Trophoblast cell (in vitro differentiated cells and primary cell): ENCODE measurements around the gene FBLN5.
"Not testable (repeated sequence)": the region's sequence is repeated elsewhere in the genome, so short reads cannot be mapped to it uniquely, and the experiment has no call there.

Experiments
- DNase-seq, 2 donors: peaks; one replicate each; pipeline ENCODE4 v3.0.0-alpha.2; 2016
- H2AFZ ChIP-seq: 2 replicates; pipeline ENCODE4 v1.6.1; 2013; ENCODE audit warnings: low read length, moderate library complexity, mild to moderate bottlenecking; ENCODE audit not compliant: insufficient read depth, poor library complexity
- H2AK5ac ChIP-seq: 2 replicates; pipeline ENCODE4 v1.6.1; 2013; ENCODE audit warnings: mild to moderate bottlenecking, low read length
- H2BK120ac ChIP-seq: 2 replicates; pipeline ENCODE4 v1.6.1; 2013; ENCODE audit warnings: low read length, mild to moderate bottlenecking, moderate library complexity; ENCODE audit not compliant: insufficient read depth, poor library complexity
- H2BK12ac ChIP-seq: 2 replicates; pipeline ENCODE4 v1.6.1; 2013; ENCODE audit warnings: mild to moderate bottlenecking, low read length, moderate library complexity
- H2BK5ac ChIP-seq: 2 replicates; pipeline ENCODE4 v1.6.1; 2013; ENCODE audit warnings: low read length, low read depth, moderate library complexity, mild to moderate bottlenecking; ENCODE audit not compliant: poor library complexity
- H3K14ac ChIP-seq: 2 replicates; pipeline ENCODE4 v1.6.1; 2013; ENCODE audit warnings: mild to moderate bottlenecking, low read length
- H3K18ac ChIP-seq: 2 replicates; pipeline ENCODE4 v1.6.1; 2013; ENCODE audit warnings: mild to moderate bottlenecking, low read length
- H3K23ac ChIP-seq: 2 replicates; pipeline ENCODE4 v1.6.1; 2013; ENCODE audit warnings: low read length
- H3K27ac ChIP-seq: 2 replicates; pipeline ENCODE4 v1.5.1; 2013; ENCODE audit warnings: low read depth, mild to moderate bottlenecking, inconsistent platforms, low read length, moderate library complexity
- H3K27me3 ChIP-seq: 2 replicates; pipeline ENCODE4 v1.6.1; 2013; ENCODE audit warnings: inconsistent platforms, mild to moderate bottlenecking, low read length, moderate library complexity; ENCODE audit not compliant: insufficient read depth
- H3K36me3 ChIP-seq, 2 experiments: 1 replicate in 1 of 2; 2 replicates in 1 of 2; pipeline ENCODE4 v1.6.1; 2013; ENCODE audit warnings: low read length in 2 of 2, mild to moderate bottlenecking in 2 of 2, moderate library complexity in 1 of 2; ENCODE audit not compliant: insufficient read depth in 2 of 2, control insufficient read depth in 1 of 2
- H3K4ac ChIP-seq: 2 replicates; pipeline ENCODE4 v1.6.1; 2013; ENCODE audit warnings: low read depth, mild to moderate bottlenecking, low read length, moderate library complexity
- H3K4me1 ChIP-seq, 2 experiments: 1 replicate in 1 of 2; 2 replicates in 1 of 2; pipeline ENCODE4 v1.6.1; 2013; ENCODE audit warnings: low read length in 2 of 2, mild to moderate bottlenecking in 2 of 2, moderate library complexity in 1 of 2; ENCODE audit not compliant: insufficient read depth in 2 of 2, control insufficient read depth in 1 of 2
- H3K4me2 ChIP-seq: 2 replicates; pipeline ENCODE4 v1.6.1; 2013; ENCODE audit warnings: inconsistent platforms, mild to moderate bottlenecking, low read length, moderate library complexity
- H3K4me3 ChIP-seq: 2 replicates; pipeline ENCODE4 v1.5.1; 2013; ENCODE audit warnings: mild to moderate bottlenecking, low read depth, low read length, inconsistent platforms
- H3K79me1 ChIP-seq: one replicate; pipeline ENCODE4 v1.6.1; 2013; ENCODE audit warnings: low read length
- H3K79me2 ChIP-seq: 2 replicates; pipeline ENCODE4 v1.6.1; 2013; ENCODE audit warnings: low read length, mild to moderate bottlenecking; ENCODE audit not compliant: control insufficient read depth, insufficient read depth, poor library complexity
- H3K9ac ChIP-seq: 2 replicates; pipeline ENCODE4 v1.6.1; 2013; ENCODE audit warnings: mild to moderate bottlenecking, low read length
- H3K9me3 ChIP-seq: 2 replicates; pipeline ENCODE4 v1.6.1; 2013; ENCODE audit warnings: low read depth, mild to moderate bottlenecking, control low read depth, inconsistent platforms, low read length; ENCODE audit not compliant: insufficient read depth
- H4K12ac ChIP-seq: 2 replicates; pipeline ENCODE4 v1.6.1; 2013; ENCODE audit warnings: low read depth, mild to moderate bottlenecking, low read length, moderate library complexity
- H4K8ac ChIP-seq: 2 replicates; pipeline ENCODE4 v1.6.1; 2013; ENCODE audit warnings: low read depth, mild to moderate bottlenecking, low read length, moderate library complexity
- H4K91ac ChIP-seq: one replicate; pipeline ENCODE4 v1.6.1; 2013; ENCODE audit warnings: low read depth, mild to moderate bottlenecking, low read length, moderate library complexity
- WGBS: extraction: QIAGEN DNeasy Blood & Tissue Kit; methylation state at CpG from one replicate; pipeline ENCODE4 v1.1.7; 2013; ENCODE audit warnings: missing lambda C conversion rate; ENCODE audit not compliant: insufficient read length, insufficient coverage; ENCODE audit errors: extremely low coverage; 5-methylcytosine and 5-hydroxymethylcytosine counted together

The FBLN5 gene

DNA sequence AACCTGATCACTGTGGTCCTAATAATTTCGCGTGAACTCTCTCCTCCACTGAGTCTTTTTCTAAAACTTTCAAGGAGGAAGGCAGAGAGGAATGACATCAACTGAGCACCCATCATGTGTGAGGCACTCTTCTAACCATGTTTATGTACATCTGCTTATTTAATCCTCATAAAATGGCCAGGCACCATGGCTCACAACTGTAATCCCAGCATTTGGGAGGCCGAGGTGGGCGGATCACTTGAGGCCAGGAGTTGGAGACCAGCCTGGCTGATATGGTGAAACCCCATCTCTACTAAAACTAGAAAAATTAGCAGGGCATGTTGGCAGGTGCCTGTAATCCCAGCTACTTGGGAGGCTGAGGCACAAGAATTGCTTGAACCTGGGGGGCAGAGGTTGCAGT lies 76.1 kb downstream of the FBLN5 start:
- H2AK5ac ChIP-seq, DNase-seq, H3K14ac ChIP-seq, H3K4me2 ChIP-seq, H4K12ac ChIP-seq, H3K23ac ChIP-seq, H3K36me3 ChIP-seq, H3K9me3 ChIP-seq, H4K91ac ChIP-seq, H3K79me2 ChIP-seq, H3K4ac ChIP-seq, H3K4me3 ChIP-seq, H3K27ac ChIP-seq, H2BK120ac ChIP-seq, H2BK5ac ChIP-seq, H3K18ac ChIP-seq, H3K79me1 ChIP-seq, H2BK12ac ChIP-seq, H3K27me3 ChIP-seq, H3K9ac ChIP-seq, H4K8ac ChIP-seq, H2AFZ ChIP-seq, H3K4me1 ChIP-seq: not testable (repeated sequence)
- WGBS = no CpG with 5 or more reads among the region's 4 CpGs

DNA sequence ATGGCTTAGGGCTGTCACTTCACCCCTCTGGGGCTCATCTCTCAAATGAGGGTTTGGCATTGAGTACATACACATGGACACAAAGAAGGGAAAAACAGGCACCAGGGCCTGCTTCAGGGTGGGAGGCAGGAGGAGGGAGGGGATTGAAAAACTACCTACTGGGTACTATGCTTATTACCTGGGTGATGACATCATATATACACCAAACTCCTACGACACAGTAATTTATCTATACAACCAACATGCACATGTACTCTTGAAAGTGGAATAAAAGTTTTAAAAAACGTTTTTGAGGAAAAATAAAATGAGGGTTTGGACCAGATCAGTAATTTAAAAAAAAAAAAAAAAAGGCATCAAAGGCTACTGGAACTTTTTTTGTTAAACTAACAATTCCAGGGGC lies 76.6 kb downstream of the FBLN5 start:
- H3K4me1 ChIP-seq = peaks cover 0 to 5% of the 10 kb centered on the region in 2 experiments
- no peak overlapping the region for H4K8ac ChIP-seq
- H3K14ac ChIP-seq = no peak overlapping the region
- no peak overlapping the region for H3K4me3 ChIP-seq
- H2BK120ac ChIP-seq = no peak overlapping the region
- H2BK12ac ChIP-seq = no peak overlapping the region
- H3K27me3 ChIP-seq = no peaks in the 10 kb centered on the region
- H3K79me1 ChIP-seq = no peaks in the 10 kb centered on the region
- no peak overlapping the region for H2BK5ac ChIP-seq
- no peak overlapping the region for H3K4me2 ChIP-seq
- H2AK5ac ChIP-seq = no peak overlapping the region
- H3K9me3 ChIP-seq = peaks cover 10% of the 10 kb centered on the region
- no peak overlapping the region for H3K9ac ChIP-seq
- no peak overlapping the region for H2AFZ ChIP-seq
- H3K27ac ChIP-seq = no peak overlapping the region
- H3K4ac ChIP-seq = no peak overlapping the region
- H3K36me3 ChIP-seq = peaks cover 2 to 4% of the 10 kb centered on the region in 2 experiments
- no peak overlapping the region for H3K18ac ChIP-seq
- no peak for DNase-seq
- H4K91ac ChIP-seq = no peak overlapping the region
- WGBS = no CpG with 5 or more reads among the region's 2 CpGs
- no peak overlapping the region for H4K12ac ChIP-seq
- no peaks in the 10 kb centered on the region for H3K79me2 ChIP-seq
- H3K23ac ChIP-seq = no peak overlapping the region

DNA sequence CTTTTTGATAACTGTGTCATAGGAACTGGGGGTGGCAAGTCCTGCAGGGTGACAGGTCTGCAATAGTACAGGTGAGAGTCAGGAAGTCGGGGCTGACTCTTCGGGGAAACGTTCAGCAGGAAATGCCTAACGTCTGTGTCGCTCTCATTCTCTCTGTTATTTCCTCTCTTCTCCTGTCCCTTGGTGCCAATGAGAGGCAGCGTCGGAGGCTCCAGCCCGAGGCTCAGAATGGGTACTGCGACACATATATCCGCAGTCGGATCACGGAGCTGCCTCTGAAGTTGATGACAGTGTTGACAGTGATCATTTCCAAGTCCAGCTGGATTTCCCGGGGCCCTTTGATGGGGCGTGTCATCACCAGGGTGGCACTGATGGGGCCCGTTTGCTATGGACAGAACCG lies 77.5 kb downstream of the FBLN5 start:
- Histone ChIP-seq H3K4me1 (peaks cover 0 to 5% of the 10 kb centered on the region in 2 experiments), H3K14ac (no peak overlapping the region), H3K79me1 (no peaks in the 10 kb centered on the region), H3K9ac (no peak overlapping the region), H3K27ac (no peak overlapping the region), H3K9me3 (peaks cover 10% of the 10 kb centered on the region), H2BK5ac (no peak overlapping the region), H4K12ac (no peak overlapping the region), H3K23ac (no peak overlapping the region), H3K4me2 (no peak overlapping the region), H2AFZ (no peak overlapping the region), H3K4ac (no peak overlapping the region), H2AK5ac (no peak overlapping the region), H3K36me3 (peaks cover 2 to 4% of the 10 kb centered on the region in 2 experiments), H3K79me2 (no peaks in the 10 kb centered on the region), H3K27me3 (no peaks in the 10 kb centered on the region), H4K91ac (peak overlapping the region; percentile 24), H2BK120ac (no peak overlapping the region), H3K4me3 (no peak overlapping the region), H3K18ac (no peak overlapping the region), H2BK12ac (no peak overlapping the region), H4K8ac (no peak overlapping the region)
- DNase-seq = no peak
- no CpG with 5 or more reads among the region's 16 CpGs for whole genome bisulfite sequencing

DNA sequence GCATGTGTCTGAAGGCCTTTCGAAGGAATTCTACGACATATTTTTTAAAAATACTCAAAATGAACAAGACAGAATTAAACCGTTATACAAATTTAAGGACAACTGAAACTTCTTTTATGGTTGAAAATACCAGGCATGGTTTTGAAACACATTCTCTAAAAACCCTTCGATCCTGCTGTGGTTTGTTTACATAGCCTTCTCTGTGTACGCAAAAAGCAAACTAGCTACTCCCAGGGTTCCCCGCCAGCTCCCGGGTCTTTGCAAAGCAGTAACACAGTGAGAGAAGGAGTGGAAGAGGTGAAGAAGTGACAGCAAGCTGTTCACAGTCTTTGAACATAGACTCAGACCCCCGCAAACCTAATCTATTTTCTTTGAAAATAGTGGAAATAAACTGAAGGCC lies 77.9 kb downstream of the FBLN5 start:
- H3K9ac ChIP-seq = no peak overlapping the region
- H3K4ac ChIP-seq = no peak overlapping the region
- no peak overlapping the region for H3K18ac ChIP-seq
- no peak overlapping the region for H3K14ac ChIP-seq
- H3K79me2 ChIP-seq = no peaks in the 10 kb centered on the region
- H4K8ac ChIP-seq = no peak overlapping the region
- no peak overlapping the region for H2BK120ac ChIP-seq
- no peak overlapping the region for H4K91ac ChIP-seq
- H3K4me3 ChIP-seq = no peak overlapping the region
- no peak overlapping the region for H2AFZ ChIP-seq
- no peak overlapping the region for H4K12ac ChIP-seq
- no CpG with 5 or more reads among the region's 8 CpGs for WGBS
- H2BK5ac ChIP-seq = no peak overlapping the region
- H3K9me3 ChIP-seq = peaks cover 10% of the 10 kb centered on the region
- H3K79me1 ChIP-seq = no peaks in the 10 kb centered on the region
- no peak for DNase-seq
- peaks cover 2 to 4% of the 10 kb centered on the region in 2 experiments for H3K36me3 ChIP-seq
- no peak overlapping the region for H2BK12ac ChIP-seq
- no peak overlapping the region for H2AK5ac ChIP-seq
- H3K23ac ChIP-seq = no peak overlapping the region
- H3K4me1 ChIP-seq = peaks cover 0 to 5% of the 10 kb centered on the region in 2 experiments
- H3K27ac ChIP-seq = no peak overlapping the region
- H3K27me3 ChIP-seq = no peaks in the 10 kb centered on the region
- no peak overlapping the region for H3K4me2 ChIP-seq
